HG02981 (cell line): Measurements from ENCODE around the gene DTNBP1.
"Not testable (repeated sequence)": the region's sequence is repeated elsewhere in the genome, so short reads cannot be mapped to it uniquely, and the experiment has no call there.

Experiments
- ATAC-seq: cut with Tn5 transposase; IDR thresholded peaks from one replicate; pipeline ENCODE4 v1.9.1; 2021; ENCODE audit warnings: mild to moderate bottlenecking, moderate library complexity; ENCODE audit not compliant: unreplicated experiment

The DTNBP1 gene

DNA sequence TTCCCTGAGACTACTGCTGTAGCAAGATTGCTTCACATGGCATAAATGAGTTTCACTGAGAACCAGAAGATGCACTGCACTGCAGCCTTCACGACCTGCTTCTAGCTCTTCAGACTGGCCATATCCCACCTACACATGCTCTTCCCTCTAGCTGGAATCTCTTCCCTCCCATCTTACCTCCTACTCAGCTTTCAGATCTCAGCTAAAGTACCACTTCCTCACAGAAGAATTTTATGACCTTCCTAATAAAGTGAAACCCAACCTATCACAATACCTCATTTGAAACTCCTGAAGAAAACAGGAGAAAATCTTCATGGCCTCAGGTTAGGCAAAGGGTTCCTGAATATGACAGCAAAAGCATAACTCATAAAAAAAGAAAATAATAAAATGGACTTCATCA is 99.9 kb downstream of the DTNBP1 start:
- no peak for ATAC-seq

DNA sequence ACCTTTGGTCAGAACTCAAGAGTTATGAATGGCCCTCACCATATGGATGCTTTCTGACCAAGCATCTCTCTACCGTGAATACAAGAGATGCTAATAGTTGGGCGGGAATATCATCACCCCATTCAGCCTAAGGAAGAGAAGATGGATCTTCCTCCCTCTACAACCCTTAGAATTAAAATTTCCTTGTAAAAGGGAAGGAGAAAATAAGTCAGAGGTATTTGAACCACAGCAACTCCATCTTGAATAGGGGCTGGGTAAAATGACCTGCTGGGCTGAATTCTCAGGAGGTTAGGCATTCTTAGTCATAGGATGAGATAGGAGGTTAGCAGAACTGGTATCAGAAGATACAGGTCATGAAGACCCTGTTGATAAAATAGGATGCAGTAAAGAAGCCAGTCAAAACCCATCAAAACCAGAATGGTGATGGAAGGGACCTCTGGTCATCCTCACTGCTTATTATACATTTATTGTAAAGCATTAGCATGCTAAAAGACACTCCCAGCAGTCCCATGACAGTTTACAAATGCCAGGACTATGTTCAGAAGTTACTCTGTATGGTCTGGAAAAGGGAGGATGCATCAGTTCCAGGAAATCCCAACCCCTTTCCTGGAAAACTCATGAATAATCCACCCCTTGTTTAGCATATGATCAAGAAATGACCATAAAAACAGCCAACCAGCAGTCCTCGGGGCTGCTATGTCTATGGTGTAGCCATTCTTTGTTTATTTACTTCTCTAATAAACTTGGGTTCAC is 101.2 kb downstream of the DTNBP1 start:
- ATAC-seq: no peak

DNA sequence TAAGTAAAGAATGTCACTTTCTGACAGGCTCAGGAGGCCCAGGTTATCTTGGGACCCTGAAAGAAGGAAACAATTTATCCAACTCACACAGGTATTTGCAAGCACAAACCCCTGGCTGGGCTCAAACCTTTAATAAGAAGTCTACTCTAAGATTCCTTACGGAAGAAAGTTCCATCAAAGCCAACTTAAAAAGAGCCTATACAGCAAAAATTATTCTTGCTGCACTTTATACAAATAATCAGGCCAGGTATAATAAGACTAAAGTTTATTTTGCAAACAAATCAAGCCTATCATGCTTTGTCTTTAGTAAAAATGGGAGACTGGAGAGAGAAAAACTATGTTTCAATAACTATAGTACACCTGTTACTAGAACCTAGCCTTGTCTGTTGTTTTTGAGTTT is 102.1 kb downstream of the DTNBP1 start:
- no peak for ATAC-seq

DNA sequence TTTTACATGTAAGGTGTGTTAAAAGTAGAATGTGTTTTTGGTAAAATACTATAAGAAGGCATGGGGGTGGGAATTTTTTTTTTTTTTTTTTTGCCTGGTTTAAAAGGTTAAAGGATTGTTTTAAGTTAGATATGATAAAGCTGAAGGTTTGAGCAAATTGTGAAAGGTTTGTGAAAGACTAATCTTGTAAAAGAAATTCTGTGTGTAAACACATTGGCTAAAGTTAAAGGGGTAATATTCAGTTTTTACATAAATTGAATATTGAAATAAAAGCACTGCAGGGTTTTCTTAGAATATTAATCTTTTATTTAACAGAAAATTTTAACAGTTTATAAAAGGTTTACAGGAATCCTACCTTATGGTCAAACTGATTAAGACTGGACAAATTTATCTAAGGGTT is 105.7 kb downstream of the DTNBP1 start:
- ATAC-seq: no peak

DNA sequence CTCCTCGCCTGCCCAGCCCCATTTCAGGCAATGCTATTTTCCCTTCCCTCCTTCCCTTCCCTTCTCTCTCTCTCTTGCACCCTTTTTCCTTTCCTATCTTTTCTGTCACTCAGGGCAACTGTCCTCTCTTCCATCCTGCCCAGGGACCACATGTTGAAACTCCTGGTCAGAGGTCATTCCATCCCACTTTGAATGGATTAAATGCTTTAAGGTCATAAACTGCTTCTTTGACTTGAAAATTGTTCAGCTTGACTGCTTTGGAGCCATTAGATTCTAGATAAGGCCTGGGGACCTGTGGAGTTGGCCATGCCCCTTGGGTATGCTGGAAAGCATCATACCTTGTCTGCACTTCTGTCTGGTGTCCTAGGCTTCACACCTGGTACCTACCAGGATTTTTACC is 106.1 kb downstream of the DTNBP1 start:
- no peak for ATAC-seq

DNA sequence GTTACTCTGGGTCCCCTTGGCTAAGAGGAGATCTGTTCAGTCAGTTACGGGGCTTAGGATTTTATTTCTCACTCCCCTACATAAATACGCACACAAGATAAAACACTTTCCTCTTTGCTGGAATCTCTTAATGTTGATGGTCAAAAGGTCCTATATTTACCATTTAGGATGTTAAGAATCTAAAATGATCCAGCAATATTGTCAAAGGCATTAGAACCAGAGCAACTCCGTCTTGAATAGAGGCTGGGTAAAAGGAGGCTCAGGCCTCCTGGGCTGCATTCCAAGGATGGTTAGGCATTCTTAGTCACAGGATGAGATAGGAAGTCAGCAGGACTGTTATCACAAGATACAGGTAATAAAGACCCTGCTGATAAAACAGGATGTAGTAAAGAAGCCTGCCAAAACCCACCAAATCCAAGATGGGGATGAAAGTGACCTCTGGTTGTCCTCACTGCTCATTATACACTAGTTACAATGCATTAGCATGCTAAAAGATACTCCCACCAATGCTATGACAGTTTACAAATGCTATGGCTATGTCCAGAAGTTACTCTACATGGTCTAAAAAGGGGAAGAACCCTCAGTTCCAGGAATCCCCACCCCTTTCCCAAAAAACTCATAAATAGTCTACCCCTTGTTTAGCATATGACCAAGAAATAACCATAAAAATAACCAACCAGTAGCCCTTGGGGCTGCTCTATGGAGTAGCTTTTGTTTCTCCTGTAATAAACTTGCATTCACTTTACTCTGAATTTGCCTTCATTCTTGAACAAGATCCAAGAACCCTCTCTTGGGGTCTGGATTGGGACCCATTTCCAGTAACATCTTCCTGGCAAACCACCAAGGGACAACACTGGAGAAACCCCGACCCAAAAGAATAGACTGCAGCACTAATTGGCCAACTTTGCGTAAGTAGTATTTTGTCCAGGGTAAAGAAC is 107.5 kb downstream of the DTNBP1 start:
- ATAC-seq: no peak

DNA sequence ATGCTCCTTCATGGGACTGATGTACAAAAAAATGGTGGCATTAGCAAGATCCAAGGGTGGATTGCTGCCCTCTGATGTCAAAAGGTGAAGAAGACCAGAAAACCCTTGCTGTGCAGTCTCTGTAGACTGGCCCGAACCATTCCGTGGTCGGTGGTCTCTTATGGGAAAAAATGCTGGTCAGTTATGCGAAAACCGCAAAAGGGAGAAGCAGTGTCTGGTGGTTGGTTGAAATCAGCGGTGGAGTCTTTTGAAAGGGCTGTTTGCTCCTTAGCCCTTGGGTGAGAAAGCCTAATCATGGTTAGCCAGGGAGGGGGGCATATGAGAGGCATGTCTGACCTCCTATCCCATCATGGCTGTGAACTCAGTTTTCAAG is 108.1 kb downstream of the DTNBP1 start:
- no peak for ATAC-seq

DNA sequence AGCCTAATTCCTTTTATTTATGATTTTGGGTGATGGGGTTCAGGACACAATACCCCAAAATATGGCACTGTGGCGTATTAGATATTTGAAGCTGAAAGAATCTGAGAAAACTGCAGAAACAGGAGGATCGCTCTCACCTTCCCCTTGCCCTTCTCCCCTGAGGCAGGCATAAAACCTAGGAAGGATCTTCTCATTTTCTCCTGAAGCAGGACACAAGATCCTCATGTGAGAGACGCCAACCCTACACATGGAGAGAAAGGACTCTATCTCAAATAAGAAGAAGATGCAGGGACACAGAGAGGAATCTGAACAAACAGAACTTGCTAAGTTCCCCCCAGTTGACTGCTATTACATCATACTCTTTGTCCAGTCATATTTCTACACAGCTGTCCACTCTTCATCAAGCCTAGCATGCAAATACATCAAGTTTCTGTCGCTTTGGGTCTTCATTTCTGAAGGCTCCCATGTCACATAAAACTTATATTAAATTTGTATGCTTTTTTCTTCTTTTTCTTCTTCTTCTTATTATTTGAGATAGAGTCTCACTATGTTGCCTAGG is 109.0 kb downstream of the DTNBP1 start:
- no peak for ATAC-seq

DNA sequence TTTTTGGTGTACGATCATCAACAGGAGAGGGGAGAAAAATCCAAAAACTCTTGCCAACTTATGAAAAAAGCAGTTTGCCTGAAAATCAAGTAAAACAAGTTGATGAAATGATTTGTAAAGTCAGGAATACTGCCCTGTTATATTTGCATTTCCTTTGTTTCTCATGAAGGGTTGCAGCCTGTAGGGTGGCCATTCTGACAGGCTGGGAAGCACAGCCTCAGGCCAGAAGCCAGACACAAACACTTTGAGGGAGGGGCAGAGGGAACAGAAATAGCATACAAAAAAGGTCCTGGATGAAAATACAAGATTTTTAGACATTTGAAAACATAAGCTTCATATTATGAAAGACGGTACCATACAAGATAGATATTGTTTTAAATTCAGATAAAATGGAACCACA is 109.8 kb downstream of the DTNBP1 start:
- no peak for ATAC-seq

DNA sequence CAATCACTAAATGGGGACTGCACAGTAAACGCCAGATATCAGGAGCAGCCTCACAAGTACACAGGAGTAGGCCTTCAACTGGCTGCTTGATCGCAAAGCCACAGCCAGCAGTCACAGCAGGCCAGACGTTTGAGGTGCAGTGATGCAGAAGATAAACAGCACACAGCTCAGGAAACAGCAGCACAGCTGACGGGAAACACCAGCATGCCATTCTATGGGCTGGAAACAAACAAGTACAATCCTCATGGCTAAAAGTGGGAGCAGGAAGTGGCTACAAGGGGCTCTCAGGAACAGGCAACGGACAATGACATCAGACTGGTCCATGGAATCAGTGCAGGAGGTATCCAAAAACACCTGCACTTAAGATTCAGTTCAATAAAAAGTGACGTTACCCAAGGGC is 111.0 kb downstream of the DTNBP1 start:
- no peak for ATAC-seq

DNA sequence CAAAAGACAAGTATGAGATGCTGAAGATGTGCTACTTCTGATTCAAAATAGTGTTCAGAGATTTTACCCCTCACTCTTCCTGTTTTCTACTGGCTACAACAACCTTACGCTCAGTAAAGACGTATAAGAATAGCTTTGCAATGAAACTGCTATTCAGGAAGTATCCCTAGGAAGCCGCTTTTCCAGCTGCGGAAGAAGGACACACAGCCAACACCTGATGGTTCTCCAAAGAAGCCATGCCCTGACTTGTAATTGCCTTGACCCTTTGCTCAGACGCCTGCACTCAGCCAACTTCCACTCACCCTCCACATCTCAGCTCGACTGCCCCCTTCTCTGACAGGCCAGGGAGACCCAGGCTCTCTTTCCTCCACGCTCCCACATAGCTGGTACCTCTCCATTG is 111.6 kb downstream of the DTNBP1 start:
- no peak for ATAC-seq

DNA sequence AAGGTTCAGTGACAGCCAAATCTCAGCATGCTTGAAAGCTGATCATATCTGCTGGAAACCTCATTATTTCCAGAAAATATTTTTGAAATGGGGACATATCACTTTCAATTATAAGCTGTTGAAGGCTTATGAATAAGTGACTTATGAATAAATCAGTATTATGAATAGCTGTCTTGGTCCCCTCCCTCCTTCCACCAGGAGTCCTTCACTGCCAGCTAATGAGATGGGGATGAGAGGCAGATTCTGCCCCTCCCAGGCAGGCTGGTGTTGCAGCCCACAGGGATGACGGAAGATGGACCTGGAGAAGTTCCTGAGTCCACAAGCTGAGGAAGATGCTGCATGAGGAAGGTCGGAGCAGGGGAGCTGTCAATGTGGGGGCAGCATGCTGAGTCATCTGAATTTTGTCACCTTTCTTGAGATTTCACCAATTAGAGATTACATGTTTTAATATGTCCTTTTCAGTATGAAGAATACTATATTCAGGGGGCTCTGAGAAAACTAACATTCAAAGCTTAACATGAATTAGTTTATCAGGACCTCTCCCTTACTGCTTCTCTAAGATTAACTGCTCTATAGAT is 112.2 kb downstream of the DTNBP1 start:
- no peak for ATAC-seq

DNA sequence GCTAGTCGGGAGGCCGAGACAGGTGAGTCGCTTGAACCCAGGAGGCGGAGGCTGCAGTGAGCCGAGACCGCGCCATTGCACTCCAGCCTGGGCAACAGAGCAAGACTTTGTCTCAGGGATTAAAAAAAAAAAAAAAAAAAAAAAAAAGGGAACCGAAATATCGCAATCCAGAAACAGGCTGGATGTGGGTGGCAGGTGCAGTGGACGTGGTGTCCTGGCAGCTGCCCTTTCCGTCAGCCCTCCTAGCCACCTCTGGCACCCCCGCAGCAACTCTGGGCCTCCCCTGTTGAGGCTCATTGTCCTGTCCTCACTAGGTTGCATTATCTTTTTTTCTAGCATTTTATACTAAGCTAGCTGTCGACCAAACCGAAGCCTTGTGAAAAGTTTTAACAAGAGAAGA is 113.5 kb downstream of the DTNBP1 start:
- ATAC-seq: no peak

DNA sequence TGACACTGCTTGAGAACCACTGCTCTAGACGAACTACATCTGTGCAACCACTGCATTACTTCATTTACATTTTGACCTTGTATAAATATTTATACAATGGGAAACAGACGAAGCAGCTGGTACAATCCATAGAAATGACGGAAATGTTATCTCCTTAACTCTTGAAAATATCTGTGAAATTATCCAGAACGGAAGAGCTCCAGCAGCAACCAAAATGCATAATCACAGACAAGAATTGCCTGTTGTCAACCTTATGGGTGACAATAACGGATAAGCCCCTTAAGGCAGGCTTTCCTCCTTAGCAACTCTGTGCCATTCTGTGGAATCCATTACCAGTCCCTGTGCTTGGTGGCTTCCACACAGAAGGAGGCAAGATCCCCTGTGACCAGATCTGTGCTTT is 115.4 kb downstream of the DTNBP1 start:
- no peak for ATAC-seq

DNA sequence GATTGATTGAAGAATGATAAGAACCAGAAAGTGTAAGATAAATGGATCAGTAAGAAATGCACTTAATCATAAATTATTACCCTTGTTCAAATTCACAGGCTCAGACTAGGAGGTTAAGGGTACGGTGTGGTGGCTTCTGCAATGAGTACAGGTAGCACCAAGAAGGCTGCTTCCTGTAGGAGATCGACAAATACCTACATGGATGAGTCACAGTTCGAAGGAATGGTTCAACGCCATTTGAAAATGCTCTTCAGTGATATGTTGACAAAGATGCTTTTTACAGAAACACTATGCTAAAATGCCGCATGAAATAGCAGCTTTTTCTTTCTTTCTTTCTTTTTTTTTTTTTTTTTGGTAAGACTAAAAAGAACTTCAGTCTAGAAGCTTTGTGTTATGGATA is 116.2 kb downstream of the DTNBP1 start:
- ATAC-seq: no peak

DNA sequence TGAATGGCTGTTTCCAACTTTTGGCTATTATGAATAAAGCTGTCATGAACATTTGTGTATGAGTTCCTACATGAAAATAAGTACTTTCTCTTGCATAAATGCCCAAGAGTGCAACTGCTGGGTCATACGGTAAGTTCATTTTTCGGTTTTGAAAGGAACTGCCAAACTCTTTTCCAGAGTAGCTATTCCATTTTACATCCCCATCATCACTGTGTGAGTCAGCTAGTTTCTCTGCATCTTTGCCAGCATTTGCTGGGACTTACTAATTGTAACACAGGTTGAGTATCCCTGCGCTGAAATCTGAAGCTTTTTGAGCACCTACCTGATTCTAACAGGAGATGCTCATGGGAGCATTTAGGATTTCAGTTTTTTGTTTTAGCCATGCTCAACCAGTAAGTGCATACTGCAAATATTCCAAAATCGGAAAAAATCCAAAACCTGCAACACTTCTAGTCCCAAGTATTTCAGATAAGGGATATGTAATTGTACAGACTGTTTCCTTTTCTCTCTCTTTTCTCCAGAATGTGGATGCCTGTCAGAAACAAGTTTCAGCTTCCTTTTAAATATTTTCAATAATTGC is 118.4 kb downstream of the DTNBP1 start:
- no peak for ATAC-seq

DNA sequence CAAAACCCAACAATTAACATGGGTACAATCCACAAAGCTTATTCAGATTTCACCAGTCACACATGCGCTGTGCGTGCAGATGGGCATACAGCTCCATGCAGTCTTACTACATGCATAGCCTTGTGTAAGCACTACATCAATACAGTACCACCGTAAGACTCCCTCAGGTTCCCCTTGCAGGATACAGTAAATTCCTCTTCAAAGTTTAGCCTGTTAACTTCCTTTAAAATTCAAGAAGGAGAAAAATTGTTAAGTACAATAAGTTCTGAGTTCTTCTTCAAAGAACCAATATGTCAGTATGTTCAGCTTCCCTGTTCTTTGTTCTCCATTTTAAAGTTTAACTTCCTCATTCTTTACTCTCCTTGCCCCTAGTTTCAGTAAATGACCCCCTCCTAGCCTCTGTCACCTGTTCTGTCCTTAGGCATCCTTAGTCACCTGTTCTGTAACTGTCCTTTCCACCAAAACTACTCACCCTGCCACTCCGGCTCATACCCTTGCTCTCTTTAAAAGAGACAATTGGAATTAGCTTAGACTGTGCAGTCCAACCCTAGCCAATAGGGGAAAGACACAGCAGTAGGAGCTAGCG is 119.4 kb downstream of the DTNBP1 start:
- ATAC-seq: not testable (repeated sequence)

DNA sequence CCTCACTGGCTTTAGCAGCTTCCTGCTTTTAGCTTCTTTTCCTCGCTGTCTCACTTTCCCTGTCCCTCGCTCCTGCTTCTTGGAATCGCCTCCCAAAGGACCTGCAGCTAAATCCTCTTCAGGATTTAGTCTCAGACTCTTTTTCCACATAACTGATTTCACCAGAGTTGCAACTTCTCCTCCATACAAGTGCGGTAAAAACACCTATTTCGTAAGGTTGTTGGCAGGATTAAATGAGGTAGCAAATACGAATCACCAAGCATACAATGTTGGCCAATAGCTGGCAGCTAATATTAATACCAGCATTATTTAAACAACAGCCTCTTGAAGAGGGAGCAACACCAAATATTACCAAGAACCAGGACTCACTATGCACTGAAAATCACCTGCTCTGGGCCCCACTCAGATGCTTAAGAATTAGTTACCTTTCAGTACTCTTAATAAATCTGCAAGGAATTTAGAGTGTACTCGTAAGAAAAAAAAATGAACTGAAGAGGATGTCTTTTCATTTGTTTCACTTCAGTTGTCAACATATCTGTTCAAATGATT is 123.0 kb downstream of the DTNBP1 start:
- ATAC-seq: no peak

DNA sequence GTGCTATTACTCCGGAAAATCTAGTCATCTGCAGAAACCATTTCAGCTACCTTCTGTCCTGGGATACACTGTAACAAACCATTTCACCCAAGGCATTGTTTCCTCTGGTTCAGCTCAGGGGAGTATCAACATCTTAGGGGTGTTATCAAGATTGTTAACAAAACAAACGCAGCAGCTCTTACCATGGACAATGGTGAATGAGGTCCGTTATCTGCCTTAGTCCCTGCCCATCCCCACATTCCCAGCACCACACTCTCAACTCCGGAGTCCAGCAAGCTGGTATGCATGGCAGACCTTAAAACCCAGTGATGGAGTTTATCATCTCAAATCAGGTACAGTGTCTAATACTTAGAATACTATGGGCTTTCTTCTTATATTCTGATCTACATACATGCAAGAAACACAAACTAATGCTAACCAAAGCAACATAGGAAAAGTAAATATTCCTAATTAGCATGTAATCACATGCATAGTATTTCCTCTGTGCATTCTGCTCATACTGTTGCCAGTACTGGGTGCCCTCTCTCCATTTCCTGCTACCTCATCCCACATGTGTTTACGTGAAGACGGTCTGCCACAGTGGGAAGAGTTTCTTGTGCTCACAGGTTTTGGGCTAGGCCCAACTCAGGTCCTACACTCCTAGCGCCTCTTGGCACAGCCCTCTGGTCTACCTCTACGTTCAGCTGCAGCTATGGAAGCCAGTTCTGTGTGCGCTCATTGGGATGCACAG is 123.9 kb downstream of the DTNBP1 start:
- ATAC-seq: no peak

DNA sequence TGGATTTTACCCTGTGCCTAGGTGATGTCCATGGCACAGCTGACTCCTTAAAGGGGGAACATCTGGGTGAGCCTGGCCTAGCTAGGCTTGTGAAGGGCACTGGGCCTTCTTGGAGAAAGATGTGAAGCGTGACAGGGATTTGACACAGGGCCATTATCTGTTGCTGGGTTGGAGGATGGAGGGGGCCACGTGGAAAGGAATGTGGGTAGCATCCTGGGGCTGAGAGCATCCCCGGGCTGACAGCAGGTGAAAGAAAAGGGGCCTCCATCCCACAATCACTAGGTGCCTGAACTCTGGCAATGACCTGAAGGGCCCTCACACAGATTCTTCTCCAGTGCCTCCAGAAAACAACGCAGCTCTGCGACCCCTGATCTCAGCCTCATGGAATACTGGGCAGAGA is 124.7 kb downstream of the DTNBP1 start:
- ATAC-seq: no peak
